Pancreas (tissue), 10 donors: ENCODE results near the gene ADGRD2. TPM values are rescaled to one million over a fixed set of nuclear protein-coding genes. Genes with fewer than 3 reads are reported as not detected.

Source experiments
- ATAC-seq, 4 donors: fragments of 200-7000 bp; cut with Tn5 transposase; one replicate each; pipeline versions ENCODE4 v1.8.0 to v1.9.1; 2020; ENCODE audit warnings: mild to moderate bottlenecking in 4 of 4, moderate library complexity in 4 of 4
- DNase-seq, 6 donors: peaks; one replicate each; pipeline ENCODE4 v3.0.0-alpha.2; 2020
- FAIRE-seq: peaks from 2 replicates; lab custom pipeline; 2012; peaks lifted over from hg19 to GRCh38; lab: Jason Lieb, UNC
- H3K27ac ChIP-seq, 4 donors: fragments of 200-600 bp; sonication (generic); 1 replicate in 3 of 4; 2 replicates in 1 of 4; pipeline versions ENCODE4 v1.5.0 to v1.8.0; 2020
- H3K27me3 ChIP-seq, 4 donors: fragments of 200-600 bp; one replicate each; pipeline ENCODE4 v1.8.0; 2021
- H3K36me3 ChIP-seq, 3 donors: fragments of 200-600 bp; sonication (generic) in 1 of 3; one replicate each; pipeline versions ENCODE4 v1.5.0 to v1.8.0; 2020 to 2021
- H3K4me1 ChIP-seq, 3 donors: fragments of 200-600 bp; one replicate each; pipeline ENCODE4 v1.8.0; 2021
- H3K4me3 ChIP-seq, 4 donors: fragments of 200-600 bp; sonication (generic) in 2 of 4; one replicate each; pipeline versions ENCODE4 v1.5.0 to v1.8.0; 2020 to 2021
- H3K9me3 ChIP-seq, 4 donors: fragments of 200-600 bp; one replicate each; pipeline ENCODE4 v1.8.0; 2021
- CTCF ChIP-seq, 4 donors: fragments of 200-600 bp; sonication (generic) in 3 of 4; IDR thresholded peaks; one replicate each; pipeline versions ENCODE4 v1.5.0 to v1.8.0; 2021; ENCODE audit warnings: antibody characterized with exemption in 4 of 4
- WGBS, 2 donors: extraction: QIAGEN DNeasy Blood & Tissue Kit; methylation state at CpG; one replicate each; pipeline ENCODE4 v1.1.7; 2013; 5-methylcytosine and 5-hydroxymethylcytosine counted together
- intact Hi-C, 3 donors: fragments of 100-400 bp; cut with DNase I; formaldehyde crosslinking; loops; one replicate each; pipeline versions ENCODE4 v1.11.1 to v1.14.2; 2022
- polyA plus RNA-seq, 2 donors: library from polyadenylated mRNA; stranded (reverse); fragments of 200-250 nt; gene quantifications; one replicate each; pipeline ENCODE4 v1.2.3, GENCODE V29; 2013
- total RNA-seq, 6 donors: library from RNA; stranded (reverse); fragmentation: NEBNext Ultra II Directional in 4 of 6; extraction: Animal tissue kit (Norgen Biotek cat#: 25700) in 4 of 6; gene quantifications; one replicate each; pipeline versions ENCODE4 v1.2.1 to v1.2.4, GENCODE V29; 2021 to 2023
- donor health status: healthy with polysubstance abuse.
- donor health status: DM: no; HTN: no; CAD: no; lungs with moderate emphysema.
- donor health status: DM: no; HTN: no; CAD: no.
- donor health status: control.
- donor health status: control.
- donor health status: Bipolar disorder and iron deficiency.
- donor health status: DM: yes; HTN: yes; CAD: no.
- donor health status: DM: no; HTN: no; CAD: no.
- donor health status: DM: no; HTN: no; CAD: no.
- donor health status: DM: yes; HTN: yes; CAD: no.

The ADGRD2 gene
- total and polyA plus RNA-seq, 8 donors: 0.23 TPM; not detected in 7

- no peak for TF ChIP-seq CTCF (IDR thresholded peaks at IDR 0.05)
- Histone ChIP-seq H3K4me3 (no peak overlapping the region), H3K36me3 (peaks cover 0 to 58% (median 9%) of the 10 kb centered on the region in 3 donors), H3K4me1 (peaks cover 0 to 13% (median 7%) of the 10 kb centered on the region in 3 donors), H3K27ac (no peak overlapping the region), H3K27me3 (no peaks in the 10 kb centered on the region), H3K9me3 (no peaks in the 10 kb centered on the region)
- FAIRE-seq: no peak
- no peak for DNase-seq
- intact Hi-C loops: no loop called here
- ATAC-seq: no peak
- WGBS, 2 donors: 70 to 78% methylated on average over 5 of the region's 5 CpGs
Measured at GRCh38 chr9:124411514-124412227, 38.6 kb upstream of the ADGRD2 start.

- Histone ChIP-seq H3K4me1 (peaks cover 0 to 13% (median 7%) of the 10 kb centered on the region in 3 donors), H3K27ac (no peak overlapping the region), H3K36me3 (peaks cover 0 to 53% (median 9%) of the 10 kb centered on the region in 3 donors), H3K9me3 (no peaks in the 10 kb centered on the region), H3K4me3 (no peak overlapping the region), H3K27me3 (no peaks in the 10 kb centered on the region)
- no peak for DNase-seq
- intact Hi-C loops: no loop called here
- FAIRE-seq: no peak
- ATAC-seq: no peak
- 81 to 86% methylated on average over 3 of the region's 3 CpGs for WGBS, 2 donors
- no peak for TF ChIP-seq CTCF (IDR thresholded peaks at IDR 0.05)
Measured at GRCh38 chr9:124412228-124412575, 38.0 kb upstream of the ADGRD2 start.

DNA sequence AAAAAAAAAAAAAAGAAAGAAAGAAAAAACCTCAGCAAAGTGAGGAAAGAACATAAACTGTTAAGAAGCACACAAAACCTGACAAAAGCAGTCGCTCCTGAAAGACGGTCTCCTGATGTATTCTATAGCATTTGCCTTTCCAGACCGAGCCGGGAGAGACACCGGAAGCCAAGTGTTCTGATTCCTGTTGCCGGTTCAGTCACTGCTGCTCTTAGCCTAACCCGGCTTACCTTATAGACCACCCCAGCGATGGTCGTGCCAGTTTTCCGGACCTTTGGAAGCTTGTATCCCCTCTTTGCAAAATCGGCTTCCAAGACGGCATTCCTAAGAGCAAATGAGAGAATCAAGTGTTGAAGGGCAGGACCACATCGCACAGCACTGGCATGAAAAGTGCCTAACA, 35.6 kb upstream of the ADGRD2 start:
- no peak for FAIRE-seq
- no peak for DNase-seq
- Histone ChIP-seq H3K4me3 (peak overlapping the region; percentile 80 to 92 (median 82)), H3K27ac (no peak overlapping the region), H3K9me3 (no peaks in the 10 kb centered on the region), H3K36me3 (peaks cover 0 to 37% (median 9%) of the 10 kb centered on the region in 3 donors), H3K4me1 (peaks cover 0 to 9% (median 7%) of the 10 kb centered on the region in 3 donors), H3K27me3 (no peaks in the 10 kb centered on the region)
- ATAC-seq: no peak
- intact Hi-C loops: no loop called here
- 7 to 8% methylated on average over 13 of the region's 13 CpGs for WGBS, 2 donors
- no peak for TF ChIP-seq CTCF (IDR thresholded peaks at IDR 0.05)

DNA sequence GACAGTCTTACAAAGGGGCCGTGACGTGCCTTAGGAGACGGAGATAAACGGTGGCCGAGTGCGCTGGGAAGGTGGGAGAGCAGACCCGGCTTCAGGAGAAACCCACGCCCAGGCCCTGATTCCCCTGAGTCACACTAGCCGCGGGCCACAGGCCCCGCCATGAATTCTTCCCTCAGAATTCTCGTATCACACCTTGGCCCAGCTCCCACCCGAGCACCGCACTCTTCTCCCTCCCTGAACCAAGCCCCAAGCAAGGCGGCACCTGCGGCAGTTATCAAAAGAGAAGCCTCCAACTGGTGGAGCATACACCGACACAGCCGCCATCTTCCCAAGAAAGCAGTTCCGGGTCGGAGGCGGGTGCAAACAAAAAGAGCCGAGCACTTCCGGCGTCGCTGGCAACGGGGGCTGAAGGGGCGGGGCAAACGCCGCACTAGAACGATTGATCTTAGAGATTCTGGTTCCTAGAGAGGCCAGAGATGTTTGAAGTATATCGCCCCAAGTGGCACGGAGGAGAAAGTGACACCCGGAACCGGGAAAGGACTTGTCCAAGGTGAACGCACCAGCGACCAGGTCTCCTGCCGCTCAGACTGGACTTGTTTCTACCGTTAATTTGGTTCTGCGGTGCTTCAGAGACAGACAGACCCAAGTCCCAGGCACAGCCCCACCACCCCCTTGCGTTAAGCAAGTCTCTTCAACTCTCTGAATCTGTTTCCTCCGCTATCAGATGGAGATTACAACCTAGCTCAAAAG, 35.0 kb upstream of the ADGRD2 start, which contains the start of gene PSMB7:
Gene PSMB7, minus strand, starts transcription at position 341 of the 750 bp plus-strand sequence. Its CDS starts 17 bp downstream, at position 324.
- H3K27me3 ChIP-seq: no peaks in the 10 kb centered on the region
- no peaks in the 10 kb centered on the region for H3K9me3 ChIP-seq

More for the DNA sequence above, 35.0 kb upstream of the ADGRD2 start, which contains the start of gene PSMB7:
- FAIRE-seq: peak; percentile 81
- Histone ChIP-seq H3K4me3 (peak within 1 kb of the TSS; percentile 80 to 92 (median 82)), H3K27ac (peak within 1 kb of the TSS in 1 of 4 donors; percentile 18), H3K36me3 (peaks cover 0 to 34% (median 8%) of the 10 kb centered on the region in 3 donors), H3K4me1 (peaks cover 0 to 7% (median 7%) of the 10 kb centered on the region in 3 donors)
- intact Hi-C loops: no loop called here
- DNase-seq: peak; percentile 93 to 97 (median 96)
- TF ChIP-seq CTCF (IDR thresholded peaks at IDR 0.05): peak; percentile 67 to 84 (median 78)
- 6% methylated on average over 41 of the region's 41 CpGs for WGBS, 2 donors
- ATAC-seq: peak; percentile 96 to 99 (median 98)
